Measurements from ENCODE around the gene PPP4C.
A peak's percentile ranks its signal among the peaks of the same experiment; 100 is the strongest.
"Not testable (repeated sequence)": the region's sequence is repeated elsewhere in the genome, so short reads cannot be mapped to it uniquely, and the experiment has no call there.

PPP4C gene
- total RNA-seq = 63.5 to 69.2 reads per million in 2 donors

DNA sequence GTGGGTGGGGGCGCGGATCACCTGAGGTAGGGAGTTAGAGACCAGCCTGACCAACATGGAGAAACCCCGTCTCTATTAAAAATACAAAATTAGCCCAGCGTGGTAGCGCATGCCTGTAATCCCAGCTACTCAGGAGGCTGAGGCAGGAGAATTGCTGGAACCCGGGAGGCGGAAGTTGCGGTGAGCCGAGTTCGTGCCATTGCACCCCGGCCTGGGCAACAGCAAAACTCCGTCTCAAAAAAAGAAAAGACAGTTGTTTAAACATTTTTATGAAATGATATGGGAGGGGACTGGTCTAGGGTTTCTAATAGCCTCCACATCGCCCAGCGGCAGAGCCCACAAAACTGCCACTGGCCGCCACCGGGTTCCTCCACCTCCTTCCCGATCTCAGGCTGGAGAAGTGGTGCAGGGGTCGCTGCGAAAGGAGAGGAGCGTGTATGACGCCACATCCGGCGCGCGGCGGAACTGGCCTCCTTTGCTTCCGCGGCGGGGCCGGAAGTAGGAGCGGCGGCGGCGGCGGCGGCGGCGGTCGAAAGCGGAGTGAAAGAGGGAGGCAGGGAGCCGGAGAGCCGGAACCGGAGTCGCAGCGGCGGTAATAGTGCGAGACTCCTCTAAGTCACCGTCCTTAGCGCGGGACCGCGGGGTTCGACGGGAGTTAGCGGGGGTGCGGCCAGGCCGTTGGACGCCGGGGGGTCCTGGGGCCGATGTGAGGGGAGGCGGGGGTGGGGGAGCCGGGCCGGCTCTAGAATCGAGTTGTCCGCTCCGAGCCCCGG lies at the start of gene PPP4C:
Gene PPP4C, plus strand, starts transcription at position 492 of the 773 bp plus-strand sequence. CDS start 384 bp downstream, outside the sequence.
- DNase-seq = peak; percentile 81 to 95 (median 89)

DNA sequence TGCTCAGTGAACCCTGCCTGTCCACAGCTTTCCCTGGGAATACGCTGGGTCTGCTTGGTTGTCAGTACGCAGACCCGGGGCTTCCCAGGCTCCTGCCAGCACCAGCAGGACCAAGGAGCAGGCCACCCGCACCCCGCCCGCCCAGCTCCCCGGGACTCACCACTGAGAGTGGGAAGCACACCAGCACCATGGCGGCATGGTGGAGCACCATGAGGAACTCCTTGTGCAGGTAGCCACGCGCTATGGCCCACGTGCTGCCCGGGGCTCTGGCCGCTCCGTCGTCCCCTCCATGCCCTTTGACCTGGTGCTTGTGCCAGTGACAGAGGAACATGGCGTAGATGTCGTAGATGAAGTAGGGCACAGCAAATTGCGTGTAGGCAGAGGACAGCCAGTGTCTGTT lies 49.3 kb upstream of the PPP4C start:
- no peak for DNase-seq

GRCh38 chr16:30027588-30028437 lies 48.0 kb upstream of the PPP4C start:
- DNase-seq = no peak

DNA sequence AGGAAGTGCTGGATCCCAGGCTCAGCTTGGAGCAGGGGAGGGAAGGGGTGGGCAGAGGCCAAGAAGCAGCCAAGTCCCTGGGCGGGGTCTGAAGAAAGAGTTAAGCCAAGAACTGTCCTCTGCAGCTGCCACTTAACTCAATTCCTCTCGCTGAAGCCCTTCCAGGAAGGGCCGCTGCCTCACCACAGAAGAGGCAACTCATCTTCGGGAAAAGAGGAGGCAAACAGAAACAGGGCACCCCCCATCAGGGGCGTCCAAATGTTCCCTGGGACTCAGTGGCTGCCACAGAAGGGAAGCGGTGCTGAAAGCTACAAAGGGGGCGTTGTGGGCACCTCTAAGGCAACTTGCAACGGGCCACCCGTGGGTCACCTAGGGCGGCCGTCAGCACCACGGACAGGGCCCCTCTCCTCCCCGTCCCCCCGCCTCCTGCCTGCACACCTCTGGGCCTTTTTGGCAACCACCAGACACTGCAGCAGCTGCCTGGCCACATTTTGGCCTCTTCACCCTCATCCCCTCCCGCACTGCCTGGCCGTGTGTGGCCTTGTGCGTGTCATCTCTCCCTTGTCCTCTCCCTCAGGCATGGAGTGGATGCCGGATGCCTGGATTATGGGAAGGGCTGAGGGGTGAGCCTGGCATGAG lies 47.2 kb upstream of the PPP4C start:
- DNase-seq = no peak

- DNase-seq = no peak
Measured at GRCh38 chr16:30030011-30030685, 45.6 kb upstream of the PPP4C start.

- DNase-seq = no peak
Measured at GRCh38 chr16:30030841-30031413, 44.9 kb upstream of the PPP4C start, which contains the start of gene TLCD3B. TSS of gene TLCD3B (minus strand) at chr16:30031271. CDS start at chr16:30030527, 744 bp downstream.

- no peak for DNase-seq
Measured at GRCh38 chr16:30031477-30031918, 44.3 kb upstream of the PPP4C start.

DNA sequence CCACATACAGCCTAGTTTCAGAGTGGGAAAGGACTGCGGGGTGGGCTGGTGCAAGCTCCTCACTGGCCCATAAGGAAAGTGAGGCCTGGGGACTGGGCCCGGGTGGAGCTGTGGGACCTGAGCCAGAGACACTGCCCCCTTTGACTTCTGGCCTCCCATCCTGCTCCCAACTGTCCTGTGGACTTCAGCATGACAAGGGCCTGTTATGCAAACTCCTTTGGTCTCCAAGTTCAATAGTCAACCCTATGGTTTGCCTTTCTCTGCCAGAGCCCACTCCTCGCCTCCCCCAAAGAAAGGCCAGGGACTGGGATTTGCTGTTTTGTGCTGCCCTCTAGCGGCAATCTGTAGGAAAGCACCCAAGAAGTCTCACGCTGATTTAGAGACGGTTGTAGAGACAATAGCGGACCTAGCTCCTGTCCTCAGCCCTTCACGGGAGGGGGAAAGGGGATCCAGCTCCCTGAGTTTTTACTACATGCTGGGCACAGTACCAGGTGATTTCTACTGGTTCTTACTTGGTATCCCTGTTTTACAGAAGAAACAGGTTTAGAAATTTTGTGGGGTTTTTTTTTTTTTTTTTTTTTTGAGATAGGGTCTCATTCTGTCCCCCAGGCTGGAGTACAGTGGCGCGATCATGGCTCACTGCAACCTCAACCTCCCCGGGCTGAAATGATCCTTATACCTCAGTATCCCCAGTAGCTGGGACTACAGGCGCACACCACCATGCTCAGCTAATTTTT lies 43.5 kb upstream of the PPP4C start:
- peak in 4 of 5 experiments; percentile 39 to 65 (median 48) for DNase-seq

GRCh38 chr16:30033270-30033669 lies 42.5 kb upstream of the PPP4C start:
- DNase-seq = no peak

DNA sequence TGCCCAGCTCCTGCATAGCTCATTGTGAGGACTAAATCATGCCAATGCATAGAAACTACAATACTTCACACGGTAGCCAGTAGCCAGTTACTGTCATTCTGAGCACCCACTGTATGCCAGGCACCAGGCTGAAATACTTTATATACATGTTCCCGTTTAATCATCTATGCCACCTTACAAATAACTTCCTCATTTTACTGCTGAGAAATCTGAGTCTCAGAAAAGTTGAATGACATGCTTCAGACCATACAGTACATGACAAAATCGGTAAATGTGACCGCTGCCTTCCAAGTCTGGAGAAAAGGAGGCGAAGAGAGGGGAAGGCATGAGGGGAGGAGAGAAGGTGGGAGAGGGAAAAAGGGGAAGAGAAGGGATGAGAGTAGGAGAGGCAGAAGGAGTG lies 35.6 kb upstream of the PPP4C start:
- DNase-seq = no peak

DNA sequence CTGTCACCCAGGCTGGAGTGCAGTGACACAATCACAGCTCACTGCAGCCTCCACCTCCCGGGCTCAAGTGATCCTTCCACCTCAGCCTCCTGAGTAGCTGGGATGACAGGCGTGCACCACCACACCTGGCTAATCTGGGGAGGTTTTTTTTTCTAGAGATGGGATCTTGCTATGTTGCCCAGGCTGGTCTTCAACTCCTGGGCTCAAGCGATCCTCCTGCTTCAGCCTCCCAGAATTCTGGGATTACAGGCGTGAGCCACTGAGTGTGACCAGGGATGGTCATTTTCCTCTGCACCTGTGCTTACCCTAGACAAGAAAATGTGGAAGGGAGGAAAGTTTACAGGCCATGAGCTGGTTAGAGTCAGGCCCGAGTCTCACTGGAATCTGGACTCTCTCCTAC lies 35.1 kb upstream of the PPP4C start:
- DNase-seq = not testable (repeated sequence)

DNA sequence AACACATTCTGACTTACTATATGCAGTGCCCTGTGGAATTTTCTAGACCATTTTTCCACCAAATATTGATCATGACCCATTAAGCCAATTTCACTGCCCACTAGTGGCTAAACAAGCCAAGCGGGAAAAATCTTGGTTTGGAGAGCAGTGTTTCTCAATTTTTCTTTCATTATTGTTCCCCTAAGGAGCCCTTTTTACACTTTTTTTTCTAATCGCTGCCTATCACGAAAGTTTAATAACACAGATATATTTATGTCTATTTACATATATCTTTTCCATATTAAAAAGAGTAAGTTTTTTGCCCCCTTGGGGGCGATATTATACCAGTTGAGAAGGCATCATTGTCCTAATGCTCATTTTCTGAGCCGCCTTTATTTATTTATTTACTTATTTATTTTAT lies 34.0 kb upstream of the PPP4C start:
- no peak for DNase-seq

DNA sequence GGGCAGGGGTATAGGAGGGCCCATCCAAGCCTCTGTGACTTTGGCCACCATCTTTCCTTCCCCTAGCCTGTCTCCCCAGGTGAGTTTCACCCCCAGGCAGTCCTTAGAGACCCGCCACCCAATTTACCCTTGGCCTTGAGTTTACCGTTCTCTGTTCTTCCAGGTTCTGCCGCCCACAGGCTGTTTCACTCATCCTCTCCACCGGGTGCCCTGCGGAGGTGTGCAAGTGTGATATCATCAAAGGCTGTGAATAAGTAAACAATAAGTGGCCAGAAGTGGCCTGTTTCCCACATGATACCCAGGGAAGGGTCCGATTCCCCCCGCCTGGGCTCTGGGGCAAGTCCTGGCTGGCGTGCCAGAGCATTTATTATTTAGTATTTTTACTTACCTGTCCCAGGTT lies 29.6 kb upstream of the PPP4C start:
- no peak for DNase-seq

DNA sequence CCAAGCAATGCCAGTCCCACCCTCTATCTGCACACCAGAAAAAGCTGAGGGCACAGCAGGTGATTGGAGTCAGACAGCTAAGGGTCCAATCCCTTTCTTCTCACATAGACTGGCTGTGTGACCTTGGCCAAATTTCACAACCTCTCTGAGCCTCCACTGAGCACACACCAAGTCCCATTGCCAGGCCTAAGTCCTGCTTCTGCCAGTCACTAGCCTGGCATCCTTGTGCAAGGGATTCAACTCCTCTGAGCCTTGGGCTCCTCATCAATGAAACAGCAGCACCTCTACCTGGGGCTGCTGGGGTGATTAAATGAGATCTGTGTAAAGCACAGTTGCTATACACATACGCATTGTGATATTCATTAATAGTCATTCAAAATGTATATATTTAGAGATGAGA lies 29.2 kb upstream of the PPP4C start:
- no peak for DNase-seq

DNA sequence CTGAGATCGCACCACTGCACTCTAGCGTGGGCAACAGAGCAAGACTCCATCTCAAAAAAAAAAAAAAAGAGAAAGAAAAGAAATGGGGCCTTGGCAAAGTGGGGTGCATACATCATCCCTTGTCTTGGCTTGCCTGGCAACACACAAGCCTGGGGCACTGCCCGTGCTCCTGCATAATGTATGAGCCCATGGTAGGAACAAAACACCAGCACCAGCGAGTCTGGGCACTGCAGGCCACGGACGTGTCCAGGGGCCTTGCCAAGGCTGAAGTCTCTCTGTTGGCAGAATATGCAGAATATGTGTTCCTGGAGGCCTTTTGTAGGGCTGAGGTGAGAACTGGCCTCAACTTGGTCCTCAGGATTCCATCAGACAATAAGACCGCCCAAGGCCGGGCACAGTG lies 25.9 kb upstream of the PPP4C start:
- DNase-seq = no peak

DNA sequence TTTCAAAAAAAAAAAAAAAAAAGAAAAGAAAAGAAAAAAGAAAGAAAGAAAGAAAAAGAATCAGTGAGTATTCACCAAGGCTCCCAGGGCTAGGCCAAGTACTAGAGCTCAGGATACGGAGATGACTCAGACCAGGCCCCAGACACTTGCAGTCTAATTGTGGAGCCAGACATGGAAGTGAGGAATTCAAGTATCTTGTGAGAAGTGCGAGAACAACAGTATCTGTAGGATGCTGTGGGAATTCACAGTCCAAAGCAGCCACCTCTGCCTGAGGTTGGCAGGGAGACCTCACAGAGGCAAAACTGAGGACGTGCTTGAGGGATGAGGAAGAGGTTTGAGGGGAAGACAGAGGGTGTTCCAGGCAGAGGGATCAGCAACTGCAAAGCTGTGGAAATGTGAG lies 24.3 kb upstream of the PPP4C start:
- DNase-seq = no peak

- peak; percentile 75 to 93 (median 79) for DNase-seq
Measured at GRCh38 chr16:30052671-30053372, 23.0 kb upstream of the PPP4C start.

- DNase-seq = no peak
Measured at GRCh38 chr16:30053376-30054015, 22.3 kb upstream of the PPP4C start.

DNA sequence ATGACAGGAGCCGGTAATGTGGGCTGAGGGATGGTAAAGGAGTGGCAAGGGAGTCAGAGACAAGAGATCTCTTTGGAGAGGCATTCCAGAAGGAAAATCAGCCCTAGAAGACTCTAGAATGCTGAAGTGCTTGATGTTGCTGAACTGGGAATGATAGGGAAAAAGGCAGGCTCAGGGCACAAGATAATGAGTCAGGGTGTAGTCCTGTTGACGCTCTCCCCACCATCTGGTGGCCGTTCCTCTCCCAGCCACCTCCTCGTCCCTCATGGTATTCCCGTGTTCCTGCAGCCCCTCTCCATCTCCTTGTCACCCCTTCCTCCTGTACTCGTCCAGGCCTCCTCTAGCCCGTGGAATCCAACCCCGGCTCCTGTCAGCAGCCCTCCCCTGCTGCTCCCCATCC lies 21.3 kb upstream of the PPP4C start:
- DNase-seq = no peak

- DNase-seq = peak in 2 of 5 experiments; percentile 32 to 62
Measured at GRCh38 chr16:30054959-30055553, 20.7 kb upstream of the PPP4C start.

Data from T-helper 2 cell (primary cell).